LoVo (cell line): ENCODE data around the gene GALNT9.

Experiments used
- DNase-seq: peaks from one replicate; pipeline ENCODE4 v3.0.0-alpha.2; 2016; ENCODE audit warnings: low spot score

The GALNT9 gene

DNA sequence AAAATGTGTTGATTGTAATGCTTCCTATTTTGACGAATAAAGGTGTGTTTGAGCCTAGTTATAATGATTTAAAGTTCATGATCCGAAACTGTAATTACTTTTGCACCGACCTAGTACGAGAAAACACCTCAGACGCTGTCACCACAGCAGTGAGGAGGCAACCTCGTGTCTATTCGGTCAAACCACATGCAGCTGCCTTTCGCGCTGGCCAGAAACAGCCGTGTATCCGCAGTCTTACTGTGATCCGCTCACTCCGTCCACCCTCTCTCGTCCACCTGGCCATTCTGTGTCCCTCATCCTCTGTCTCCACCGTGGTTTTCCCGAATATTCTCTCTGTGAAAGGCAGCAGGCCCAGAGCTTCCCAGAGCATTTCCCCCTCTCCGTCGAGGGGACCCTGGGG lies 118.1 kb downstream of the GALNT9 start:
- no peak for DNase-seq

DNA sequence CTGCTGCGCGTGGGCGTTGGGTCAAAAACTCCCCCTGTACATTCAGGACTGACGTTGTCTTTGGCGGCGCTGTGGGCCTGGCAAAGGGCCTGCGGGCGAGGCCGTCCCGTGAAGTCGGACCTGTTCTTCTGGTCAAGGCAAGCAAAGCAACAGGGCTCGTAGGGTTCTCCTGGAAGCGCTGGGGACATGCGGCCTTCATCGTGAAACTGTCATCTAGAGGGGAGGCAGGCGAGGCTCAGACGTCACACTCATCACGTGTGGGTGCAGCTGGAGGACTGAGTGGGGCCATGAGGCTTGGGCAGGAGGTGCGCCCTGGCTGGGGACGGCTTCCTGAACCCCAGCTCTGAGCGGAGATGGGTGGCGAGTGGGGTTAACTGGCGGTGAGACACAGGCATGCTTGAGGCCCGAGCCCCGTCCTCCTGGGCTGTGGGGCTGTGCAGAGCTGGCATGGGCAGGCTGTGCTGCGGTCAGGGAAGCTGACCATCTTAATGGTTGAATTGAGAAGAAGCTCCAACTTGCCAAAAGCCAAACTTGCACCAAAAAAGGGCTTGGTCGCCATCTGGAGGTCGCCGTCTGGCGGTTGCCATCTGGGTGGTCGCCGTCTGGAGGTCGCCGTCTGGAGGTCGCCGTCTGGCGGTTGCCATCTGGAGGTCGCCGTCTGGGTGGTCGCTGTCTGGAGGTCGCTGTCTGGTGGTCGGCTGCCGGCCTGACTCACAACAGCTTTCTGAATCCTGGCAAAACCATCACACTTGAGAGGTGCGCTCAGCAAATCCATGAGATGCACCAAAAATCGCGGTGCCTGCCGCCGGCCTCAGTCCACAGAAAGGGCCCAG lies 119.0 kb downstream of the GALNT9 start:
- no peak for DNase-seq

DNA sequence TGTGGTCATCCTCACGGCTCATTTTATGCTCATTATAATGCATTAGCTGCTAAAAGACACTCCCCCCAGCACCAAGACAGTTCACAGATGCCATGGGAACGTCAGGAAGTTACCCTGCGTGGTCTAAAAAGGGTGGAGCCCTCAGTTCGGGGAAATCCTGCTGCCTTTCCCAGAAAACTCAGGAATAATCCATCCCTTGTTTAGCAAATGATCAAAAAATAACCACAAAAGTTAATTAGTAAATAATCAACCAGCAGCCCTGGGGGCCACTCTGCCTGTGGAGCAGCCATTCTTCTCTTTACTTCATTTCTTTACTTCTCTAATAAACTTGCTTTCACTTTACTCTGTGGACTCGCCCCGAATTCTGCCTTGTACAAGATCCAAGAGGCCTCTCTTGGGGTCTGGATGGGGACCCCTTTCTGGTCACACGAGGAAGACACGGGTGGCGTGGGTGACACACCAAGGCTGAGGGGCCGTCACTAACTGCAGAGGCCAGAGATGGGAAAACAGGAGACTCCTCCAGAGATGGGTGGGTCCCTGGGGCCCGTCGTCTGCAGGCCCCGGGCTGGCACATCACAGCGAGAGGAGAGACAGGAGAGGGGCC lies 119.7 kb downstream of the GALNT9 start:
- no peak for DNase-seq

DNA sequence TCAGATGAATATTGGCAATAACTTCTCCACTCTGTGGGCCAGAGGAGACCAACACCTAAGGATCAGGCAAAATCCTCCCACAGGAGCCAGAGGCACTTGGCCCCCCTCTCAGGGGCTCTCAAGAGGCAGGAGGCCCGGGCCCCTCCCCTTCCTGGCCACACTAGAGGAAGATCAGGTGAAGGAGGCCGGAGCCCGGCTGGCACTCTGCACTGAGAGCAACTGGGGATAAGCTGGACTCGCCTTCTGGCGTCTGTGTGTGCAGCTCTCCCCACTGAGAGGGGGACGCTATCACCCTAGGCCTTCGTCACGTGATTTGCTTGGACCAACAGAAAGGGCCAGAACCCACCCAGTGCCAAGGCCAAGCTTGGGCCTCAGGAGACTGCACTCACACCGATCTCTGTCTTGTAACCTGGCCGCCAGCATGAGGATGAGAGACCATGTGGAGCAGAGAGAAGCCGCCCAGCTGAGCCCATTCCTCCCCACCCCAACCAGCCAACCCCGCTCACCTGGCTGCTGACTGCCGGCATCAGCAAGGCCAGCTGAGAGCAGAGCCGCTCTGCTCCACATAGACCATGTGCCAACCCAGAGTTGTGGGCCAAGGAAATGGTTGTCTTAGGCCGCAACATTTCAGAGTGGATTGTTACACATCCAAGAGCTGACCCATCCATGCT lies 121.1 kb downstream of the GALNT9 start:
- DNase-seq = no peak

DNA sequence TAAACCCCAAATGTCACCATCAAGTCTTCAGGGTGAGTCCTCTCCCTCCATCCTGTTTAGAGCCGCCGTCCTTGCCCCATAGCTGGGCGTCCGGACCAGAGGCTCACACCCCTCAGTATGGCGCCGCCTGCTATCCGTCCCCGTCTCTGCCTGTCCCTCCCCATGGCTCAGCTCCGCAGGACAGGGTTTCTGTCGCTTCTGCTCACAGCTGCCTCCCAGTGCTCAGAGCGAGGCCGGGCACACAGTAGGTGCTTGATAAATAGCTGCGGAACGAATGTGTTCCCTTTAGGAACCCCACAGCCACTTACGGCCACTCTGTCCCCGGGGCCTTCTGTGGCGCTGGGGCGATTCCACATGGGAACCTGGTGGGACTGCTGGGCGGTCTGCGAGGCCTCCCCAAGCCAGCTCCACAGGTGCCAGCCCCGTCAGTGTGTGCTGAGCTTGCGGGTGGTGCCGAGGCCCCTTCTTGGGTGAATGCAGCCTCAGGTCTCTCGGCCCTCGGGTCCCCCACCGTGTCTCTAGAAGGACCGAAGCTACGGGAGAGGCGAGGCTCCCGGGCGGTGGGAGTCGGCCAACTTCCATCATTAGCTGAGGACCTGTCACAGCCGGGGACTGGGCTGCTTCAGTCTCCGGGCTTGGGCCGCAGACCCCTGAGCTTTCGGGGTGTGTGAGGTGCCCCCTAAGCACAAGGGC lies 122.2 kb downstream of the GALNT9 start:
- DNase-seq = no peak

DNA sequence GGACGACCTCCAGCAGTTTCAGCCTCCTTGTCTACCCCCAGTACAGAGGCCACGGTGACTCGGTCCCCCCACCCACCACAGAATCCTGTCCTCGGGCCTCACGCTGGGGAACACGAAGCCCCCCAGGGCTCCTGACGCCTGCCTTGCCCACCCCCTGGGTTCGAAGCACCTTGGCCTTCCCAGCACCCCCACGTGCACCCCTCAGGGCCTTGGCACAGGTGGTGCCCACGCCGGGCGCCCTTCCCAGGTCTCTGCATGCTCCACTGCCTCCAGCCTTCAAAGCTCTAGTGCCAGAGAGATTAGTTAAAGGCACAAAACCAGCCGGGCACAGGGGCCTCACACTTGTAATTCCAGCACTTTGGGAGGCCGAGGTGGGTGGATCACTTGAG lies 123.3 kb downstream of the GALNT9 start:
- no peak for DNase-seq

DNA sequence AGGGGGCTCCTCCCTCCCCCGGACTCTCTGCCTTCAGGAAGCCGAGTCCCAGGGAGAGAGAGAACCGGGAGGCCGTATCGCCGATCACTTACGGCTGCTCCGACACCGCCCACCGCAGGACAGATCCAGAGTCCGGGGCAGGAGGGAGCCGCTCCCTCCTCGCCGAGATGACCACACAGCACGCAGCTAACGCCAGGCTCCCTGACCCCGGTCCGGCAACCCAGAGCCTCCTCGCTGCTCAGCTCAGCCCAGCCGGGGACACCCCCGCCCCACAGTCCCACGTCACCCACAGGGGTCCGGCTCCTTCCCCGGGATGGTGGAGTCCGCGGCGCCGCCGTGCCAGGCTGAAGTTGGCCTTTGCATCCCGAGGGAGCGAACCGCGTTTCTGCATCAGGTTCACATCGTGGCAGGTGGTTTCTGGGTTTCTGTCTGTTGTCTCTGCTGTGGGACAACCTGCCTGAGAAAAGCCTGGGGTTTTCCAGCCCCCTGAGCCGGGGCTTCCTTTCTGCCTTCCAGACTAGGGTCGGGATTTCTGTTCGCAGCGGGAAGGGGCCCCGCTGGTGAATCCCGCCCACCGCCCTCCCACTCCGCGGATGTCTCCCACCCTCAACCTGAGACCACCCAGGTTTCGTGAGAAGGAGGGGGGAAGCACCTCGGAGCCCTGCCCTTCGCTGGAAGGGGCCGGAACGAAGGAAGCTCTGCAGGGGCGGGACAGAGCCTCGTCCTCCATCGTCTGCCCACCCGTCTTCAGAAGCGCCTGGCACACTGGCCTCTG lies 123.9 kb downstream of the GALNT9 start:
- DNase-seq = no peak

DNA sequence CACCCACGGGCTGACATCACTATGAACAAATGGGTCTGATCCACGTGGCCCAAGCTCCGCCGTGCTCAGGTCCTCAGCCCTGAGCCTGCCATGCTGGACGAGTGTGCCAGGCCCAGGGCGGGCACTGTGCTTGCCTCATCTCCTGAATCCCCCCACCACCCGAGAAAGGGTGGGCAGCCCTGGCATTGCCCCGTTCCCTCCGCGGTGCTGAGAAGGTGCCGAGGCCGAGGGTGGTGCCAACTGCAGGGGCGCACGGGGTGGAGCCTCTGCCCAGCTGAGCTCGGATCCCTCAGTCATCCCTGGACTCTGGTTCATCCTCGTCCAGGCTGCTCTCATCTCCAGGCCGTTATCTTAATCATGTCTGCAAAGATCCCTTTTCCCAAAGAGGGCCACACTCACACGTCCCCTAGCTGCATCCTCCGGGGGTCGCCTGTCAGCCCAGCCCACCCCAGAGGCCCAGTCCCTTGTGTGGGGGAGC lies 124.6 kb downstream of the GALNT9 start:
- DNase-seq = no peak

DNA sequence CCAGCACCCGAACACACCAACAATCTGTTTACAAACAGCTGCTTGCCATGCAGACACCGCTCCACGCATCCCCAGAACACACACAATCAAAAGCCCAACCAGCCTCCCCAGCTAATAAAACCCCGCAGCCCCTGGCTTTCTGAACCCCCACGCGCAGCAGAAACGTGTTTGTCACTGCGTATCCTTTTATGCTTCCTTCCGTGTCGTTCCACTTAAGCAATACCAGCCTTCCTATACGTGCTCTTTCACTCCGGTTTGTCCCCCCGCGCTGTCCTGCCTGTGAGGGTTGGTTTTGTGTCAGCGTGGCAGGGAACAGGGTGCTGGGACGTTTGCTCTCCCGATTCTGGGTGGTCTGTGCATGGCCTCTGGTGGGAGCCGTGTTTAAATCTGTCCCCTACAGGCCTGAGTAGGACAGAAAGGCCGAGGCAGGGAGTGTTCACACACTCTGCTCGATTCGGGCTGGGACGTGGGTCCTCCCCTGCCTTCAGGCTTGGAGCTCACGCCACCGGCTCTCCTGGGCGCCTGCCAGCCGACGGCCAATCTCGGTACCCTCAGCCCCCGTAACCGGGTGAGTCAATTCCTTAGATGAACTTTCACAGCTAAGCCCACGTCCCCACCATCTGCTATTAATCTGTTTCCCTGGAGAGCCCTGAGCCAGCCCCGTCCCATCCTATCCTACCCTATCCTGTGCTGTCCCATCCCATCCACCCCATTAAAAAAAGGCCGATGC lies 125.2 kb downstream of the GALNT9 start:
- no peak for DNase-seq

DNA sequence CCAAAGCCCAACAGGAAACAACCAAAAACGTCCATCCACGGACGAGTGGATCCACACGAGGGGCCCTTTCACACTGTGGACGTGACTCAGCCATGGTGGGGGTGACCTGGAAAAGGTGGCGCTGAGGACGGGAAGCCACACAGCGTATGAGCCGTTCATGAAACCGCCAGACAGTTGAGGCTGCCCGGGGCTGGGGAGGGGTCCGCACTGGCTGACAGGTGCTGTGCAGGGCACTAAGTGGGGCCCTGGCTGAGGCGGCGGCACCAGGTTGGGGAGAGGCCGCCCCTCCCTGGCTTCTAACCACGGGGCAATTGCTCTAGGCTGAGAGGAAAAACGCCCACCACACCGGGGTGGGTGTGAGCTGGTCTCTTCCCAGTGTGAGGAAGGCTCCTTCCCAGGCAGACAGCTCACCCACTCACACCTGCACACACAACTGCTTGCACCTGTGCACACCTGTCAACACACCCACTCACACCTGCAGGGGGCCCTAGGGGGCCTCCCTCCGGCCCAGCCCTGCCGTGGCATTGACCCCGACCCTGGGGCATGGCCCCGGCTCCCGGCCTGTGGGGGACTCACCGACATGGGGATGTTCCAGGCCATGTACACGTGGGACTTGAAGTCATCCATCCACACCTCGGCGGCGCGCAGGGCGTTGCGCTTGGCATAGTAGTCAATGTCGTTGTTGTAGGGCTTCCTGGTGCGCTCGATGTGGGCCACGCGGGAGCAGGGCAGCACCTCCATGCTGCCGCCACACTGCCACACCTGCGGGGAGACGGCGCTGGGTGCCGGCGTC lies 126.3 kb downstream of the GALNT9 start:
- DNase-seq = no peak

DNA sequence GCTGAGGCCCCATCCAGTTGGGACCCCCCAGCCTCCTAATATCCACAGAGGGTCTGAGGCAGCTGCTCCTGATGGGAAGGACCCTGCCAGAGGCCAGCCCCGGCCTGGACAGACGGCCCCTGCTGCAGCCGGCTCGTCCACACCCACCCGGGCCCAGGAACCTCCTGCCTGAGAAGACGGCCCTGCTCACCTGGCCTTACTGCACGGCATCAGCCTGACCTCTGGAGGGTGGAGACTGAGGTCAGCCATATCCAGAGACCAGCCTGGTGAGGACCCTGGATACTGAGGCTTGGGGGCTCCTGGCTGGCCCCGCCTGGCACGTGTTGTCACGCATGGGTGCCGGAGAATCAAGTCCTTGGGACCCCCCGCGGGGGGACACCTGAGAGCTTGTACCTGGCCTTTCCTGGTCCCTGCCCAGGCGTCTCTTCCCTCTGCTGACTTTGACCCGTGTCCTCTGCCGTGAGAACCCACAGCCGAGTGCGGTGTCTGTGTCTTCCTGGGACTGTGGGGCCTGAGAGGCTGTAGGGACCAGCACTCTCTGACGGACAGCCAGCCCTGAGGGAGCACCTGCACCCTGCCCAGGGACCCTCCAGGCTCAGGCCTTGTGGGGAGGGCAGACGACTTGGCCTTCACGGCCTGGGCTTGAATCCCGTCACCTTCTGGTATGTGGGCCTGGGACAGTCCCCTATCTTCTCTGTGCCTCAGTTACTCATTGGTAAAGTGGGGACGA lies 127.8 kb downstream of the GALNT9 start:
- no peak for DNase-seq

DNA sequence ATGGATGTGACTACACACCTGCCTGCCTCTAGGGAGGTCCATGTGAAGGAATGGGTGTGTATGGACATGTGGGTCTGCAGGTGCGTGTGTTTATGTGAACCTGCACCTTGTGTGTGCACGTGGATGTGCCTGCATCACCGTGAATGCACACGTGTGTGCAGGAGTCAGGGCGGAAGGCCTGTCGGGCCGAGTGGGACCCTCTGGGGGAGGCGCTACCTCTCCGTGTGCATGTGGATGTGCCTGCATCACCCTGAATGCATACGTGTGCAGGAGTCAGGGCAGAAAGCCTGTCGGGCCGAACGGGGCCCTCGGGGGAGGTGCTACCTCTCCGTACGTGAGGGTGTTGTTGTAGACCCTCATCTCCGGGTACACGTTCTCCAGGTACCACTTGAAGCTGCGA lies 128.6 kb downstream of the GALNT9 start:
- no peak for DNase-seq

DNA sequence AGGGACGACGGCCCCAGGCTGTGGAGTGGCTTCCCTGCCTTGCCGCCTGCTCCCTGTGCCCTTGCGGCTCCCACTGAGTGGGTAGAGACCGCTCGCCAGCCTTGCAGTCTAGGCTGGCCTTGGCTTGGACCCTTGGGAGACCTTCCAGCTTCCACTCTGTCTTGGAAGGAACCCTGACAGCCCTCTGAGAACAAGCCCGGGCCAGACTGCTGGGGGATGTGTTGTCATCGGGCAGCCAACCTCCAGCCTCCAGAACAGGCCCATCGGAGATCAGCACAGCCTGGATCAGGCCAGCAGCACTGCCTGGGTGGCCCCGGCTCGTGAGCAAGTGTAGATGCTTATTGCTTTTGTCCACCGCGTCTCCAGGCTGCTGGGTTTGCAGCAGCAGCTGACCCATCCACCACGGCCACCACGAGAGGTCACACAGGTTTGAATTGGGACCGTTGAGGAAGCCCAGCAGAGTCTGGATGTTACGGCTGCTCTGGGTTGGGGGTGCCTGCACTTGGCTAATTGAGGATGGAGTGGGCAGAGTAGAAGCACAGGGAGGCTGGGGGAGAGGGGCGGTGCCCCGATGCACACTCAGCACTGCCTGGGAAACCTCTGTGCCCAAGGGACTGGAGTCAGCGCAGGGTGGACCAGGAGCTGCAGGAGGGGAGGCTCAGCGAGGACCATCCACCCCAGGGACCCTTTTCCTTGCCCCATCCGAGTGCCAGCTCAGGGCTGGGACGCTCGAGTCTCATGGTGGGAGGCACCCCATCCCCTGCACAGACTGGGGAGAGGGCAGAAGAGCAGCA lies 129.7 kb downstream of the GALNT9 start:
- no peak for DNase-seq

DNA sequence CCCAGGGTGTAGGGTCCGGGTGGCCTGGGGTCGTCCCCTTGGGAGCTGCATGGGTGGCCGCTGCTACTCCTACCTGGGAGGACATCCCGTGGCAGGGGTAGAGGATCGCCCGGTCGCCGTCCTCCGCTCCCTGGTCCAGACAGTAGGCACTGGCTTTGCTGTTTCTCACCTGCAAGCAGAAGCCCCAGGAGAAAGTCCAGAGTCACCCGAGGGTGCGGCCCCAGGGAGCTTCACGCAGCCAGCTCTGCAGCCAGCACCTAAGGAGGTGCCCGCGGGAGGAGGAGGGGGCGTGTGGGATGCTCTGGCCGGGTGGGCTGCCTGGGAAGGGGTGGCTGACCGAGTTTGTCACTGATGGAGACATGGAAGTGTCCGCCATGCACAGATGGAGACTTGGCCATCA lies 130.3 kb downstream of the GALNT9 start:
- no peak for DNase-seq

DNA sequence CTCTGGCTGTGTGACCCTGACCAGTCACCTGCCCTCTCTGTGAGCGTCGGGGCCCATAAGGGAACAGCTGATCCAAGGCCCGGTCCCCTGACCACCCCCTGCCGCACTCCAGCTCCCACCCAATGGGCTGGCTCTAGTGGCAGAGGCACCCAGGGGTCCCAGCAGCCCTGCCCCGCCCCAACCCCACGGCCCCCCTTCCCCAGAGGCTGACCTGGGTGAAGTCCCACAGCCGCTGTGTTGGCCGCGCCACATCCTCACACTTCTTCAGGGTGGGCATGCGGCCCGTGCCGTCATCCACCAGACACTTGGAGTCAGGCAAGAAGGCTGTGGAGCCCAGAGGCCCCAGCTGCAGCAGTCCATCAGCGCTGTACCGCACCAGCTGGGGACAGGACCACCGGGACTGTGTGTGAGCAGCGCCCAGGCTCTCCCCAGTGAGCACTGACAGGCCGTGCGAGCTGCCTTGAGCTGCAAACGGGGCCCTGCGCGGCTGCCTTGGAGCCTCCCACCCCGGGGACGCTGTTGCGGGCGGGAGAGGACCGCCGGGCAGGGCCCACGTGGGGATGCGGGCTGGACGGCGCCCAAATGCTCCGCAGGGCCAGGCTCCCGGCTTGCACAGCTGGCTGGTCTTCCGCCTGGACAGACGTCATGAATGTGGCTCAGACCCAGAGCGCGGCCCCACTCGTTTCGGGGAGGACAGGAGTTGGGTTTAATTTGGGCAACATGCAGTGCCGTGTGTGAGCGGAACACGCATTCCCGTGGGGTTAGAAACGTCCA lies 131.6 kb downstream of the GALNT9 start:
- DNase-seq = no peak

DNA sequence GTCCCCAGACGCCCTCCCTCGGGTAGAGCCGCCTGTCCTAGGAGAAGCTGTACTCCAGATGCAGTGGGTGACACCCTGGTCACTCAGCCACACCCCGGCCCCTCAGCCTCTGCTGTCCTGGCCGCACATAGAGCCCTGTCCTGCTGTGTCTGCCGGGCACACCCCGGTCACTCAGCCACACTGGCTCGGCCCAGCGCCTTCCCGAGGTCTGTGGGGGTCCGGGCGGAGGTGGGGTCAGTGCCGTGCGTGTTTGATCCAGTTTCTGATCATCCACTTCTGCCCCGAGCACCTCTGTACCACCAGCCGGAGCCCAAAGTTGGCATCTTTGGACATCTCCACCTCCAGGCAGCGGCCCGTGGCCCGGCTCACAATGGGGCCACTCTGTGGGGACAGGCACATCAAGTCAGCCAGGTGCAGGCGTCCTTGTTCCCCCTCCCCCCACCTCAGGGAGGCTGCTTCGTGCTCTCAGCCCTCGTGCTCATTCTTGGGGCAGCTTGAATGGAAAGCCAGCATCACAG lies 132.5 kb downstream of the GALNT9 start:
- no peak for DNase-seq

DNA sequence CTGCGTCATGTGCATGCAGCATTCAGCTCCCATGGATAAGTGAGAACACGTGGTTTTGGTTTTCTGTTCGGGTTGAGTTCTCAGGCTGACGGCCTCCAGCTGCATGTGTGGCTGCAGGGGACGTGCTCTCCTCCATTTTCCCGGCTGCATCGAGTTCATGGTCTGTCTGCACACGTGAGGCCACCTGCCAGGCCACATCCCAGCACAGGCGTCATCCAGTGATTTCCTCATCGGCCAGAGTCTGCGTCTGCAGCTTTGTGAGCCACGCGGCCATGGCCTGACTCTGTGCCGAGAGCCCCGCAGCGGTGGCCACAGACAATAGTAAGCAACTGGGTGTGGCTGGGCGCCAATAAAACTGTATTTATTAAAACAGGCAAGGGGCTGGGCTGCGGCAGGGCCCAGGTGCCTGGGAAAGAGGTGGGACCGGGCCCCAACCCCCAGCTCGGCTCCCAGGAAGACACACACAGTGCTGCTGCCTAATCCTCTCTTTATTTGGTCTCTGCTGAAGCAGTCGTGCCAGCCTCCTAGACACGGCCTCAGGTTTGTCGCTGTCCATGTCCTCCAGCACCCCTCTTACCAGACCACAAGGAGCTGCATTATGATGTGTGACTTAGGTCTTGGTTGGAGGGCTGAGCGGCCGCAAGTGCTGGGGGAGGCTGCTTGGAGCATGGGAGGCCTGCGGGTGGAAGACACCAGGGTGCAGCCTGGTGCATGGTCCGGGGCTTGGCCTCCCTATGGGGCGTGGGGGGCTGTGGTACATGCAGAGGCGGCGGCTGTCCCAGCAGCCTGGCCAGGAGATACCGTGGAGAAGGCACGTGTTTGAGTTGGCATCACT lies 133.1 kb downstream of the GALNT9 start:
- no peak for DNase-seq
